ENCODE results near the gene DAAM2. TPM values are rescaled to one million over a fixed set of nuclear protein-coding genes. Genes with fewer than 3 reads are reported as not detected.

DAAM2 gene
- total and polyA plus RNA-seq, 9 donors = 25.8 to 39.9 (median 35.2) TPM

- DNase-seq = no peak
- H3K27me3 ChIP-seq (ENCODE audit: control insufficient read depth, insufficient read depth, low read length) = no peaks in the 10 kb centered on the region
- no peaks in the 10 kb centered on the region for H3K9me3 ChIP-seq (replicated peaks; ENCODE audit: control insufficient read depth, low read depth, low read length)
- WGBS (ENCODE audit: insufficient coverage) = no CpG with 5 or more reads among the region's 3 CpGs
- peaks cover 35% of the 10 kb centered on the region for H3K4me1 ChIP-seq (ENCODE audit: control insufficient read depth, insufficient read depth, low read length)
- no peak overlapping the region for H3K27ac ChIP-seq (ENCODE audit: low read length)
- peaks cover 11% of the 10 kb centered on the region for H3K36me3 ChIP-seq (ENCODE audit: control insufficient read depth, insufficient read depth, low read length)
- no peak overlapping the region for H3K4me3 ChIP-seq (ENCODE audit: low read length)
Measured at GRCh38 chr6:39815356-39815755, 23.2 kb downstream of the DAAM2 start.

GRCh38 chr6:39816747-39817146, 24.6 kb downstream of the DAAM2 start:
- H3K36me3 ChIP-seq (ENCODE audit: control insufficient read depth, insufficient read depth, low read length) = peaks cover 11% of the 10 kb centered on the region
- no peaks in the 10 kb centered on the region for H3K27me3 ChIP-seq (ENCODE audit: control insufficient read depth, insufficient read depth, low read length)
- DNase-seq = peak; percentile 66
- H3K27ac ChIP-seq (ENCODE audit: low read length) = no peak overlapping the region
- H3K4me3 ChIP-seq (ENCODE audit: low read length) = no peak overlapping the region
- no CpG with 5 or more reads among the region's 7 CpGs for WGBS (ENCODE audit: insufficient coverage)
- H3K9me3 ChIP-seq (replicated peaks; ENCODE audit: control insufficient read depth, low read depth, low read length) = no peaks in the 10 kb centered on the region
- H3K4me1 ChIP-seq (ENCODE audit: control insufficient read depth, insufficient read depth, low read length) = peaks cover 32% of the 10 kb centered on the region

GRCh38 chr6:39818695-39819094, 26.5 kb downstream of the DAAM2 start:
- Histone ChIP-seq H3K36me3 (ENCODE audit: control insufficient read depth, insufficient read depth, low read length) (peaks cover 11% of the 10 kb centered on the region), H3K9me3 (replicated peaks; ENCODE audit: control insufficient read depth, low read depth, low read length) (no peaks in the 10 kb centered on the region), H3K4me1 (ENCODE audit: control insufficient read depth, insufficient read depth, low read length) (peaks cover 31% of the 10 kb centered on the region), H3K27ac (ENCODE audit: low read length) (no peak overlapping the region), H3K27me3 (ENCODE audit: control insufficient read depth, insufficient read depth, low read length) (no peaks in the 10 kb centered on the region), H3K4me3 (ENCODE audit: low read length) (no peak overlapping the region)
- no peak for DNase-seq
- WGBS (ENCODE audit: insufficient coverage) = no CpG with 5 or more reads among the region's 2 CpGs

- Histone ChIP-seq H3K27ac (ENCODE audit: low read length) (no peak overlapping the region), H3K4me3 (ENCODE audit: low read length) (no peak overlapping the region), H3K27me3 (ENCODE audit: control insufficient read depth, insufficient read depth, low read length) (no peaks in the 10 kb centered on the region), H3K9me3 (replicated peaks; ENCODE audit: control insufficient read depth, low read depth, low read length) (no peaks in the 10 kb centered on the region), H3K36me3 (ENCODE audit: control insufficient read depth, insufficient read depth, low read length) (peaks cover 11% of the 10 kb centered on the region), H3K4me1 (ENCODE audit: control insufficient read depth, insufficient read depth, low read length) (peaks cover 35% of the 10 kb centered on the region)
- DNase-seq = no peak
- WGBS (ENCODE audit: insufficient coverage) = no CpG with 5 or more reads among the region's 1 CpG
Measured at GRCh38 chr6:39819228-39819627, 27.1 kb downstream of the DAAM2 start.

GRCh38 chr6:39819676-39820075, 27.5 kb downstream of the DAAM2 start:
- Histone ChIP-seq H3K4me3 (ENCODE audit: low read length) (no peak overlapping the region), H3K27ac (ENCODE audit: low read length) (no peak overlapping the region), H3K27me3 (ENCODE audit: control insufficient read depth, insufficient read depth, low read length) (no peaks in the 10 kb centered on the region), H3K4me1 (ENCODE audit: control insufficient read depth, insufficient read depth, low read length) (peaks cover 39% of the 10 kb centered on the region), H3K36me3 (ENCODE audit: control insufficient read depth, insufficient read depth, low read length) (peaks cover 8% of the 10 kb centered on the region), H3K9me3 (replicated peaks; ENCODE audit: control insufficient read depth, low read depth, low read length) (no peaks in the 10 kb centered on the region)
- DNase-seq = no peak
- 41% methylated on average over 2 of the region's 8 CpGs for WGBS (ENCODE audit: insufficient coverage)

- Histone ChIP-seq H3K4me3 (ENCODE audit: low read length) (no peak overlapping the region), H3K4me1 (ENCODE audit: control insufficient read depth, insufficient read depth, low read length) (peaks cover 48% of the 10 kb centered on the region), H3K36me3 (ENCODE audit: control insufficient read depth, insufficient read depth, low read length) (peaks cover under 1% of the 10 kb centered on the region), H3K27me3 (ENCODE audit: control insufficient read depth, insufficient read depth, low read length) (no peaks in the 10 kb centered on the region), H3K27ac (ENCODE audit: low read length) (peak overlapping the region; percentile 23), H3K9me3 (replicated peaks; ENCODE audit: control insufficient read depth, low read depth, low read length) (no peaks in the 10 kb centered on the region)
- no peak for DNase-seq
Measured at GRCh38 chr6:39820553-39820952, 28.4 kb downstream of the DAAM2 start.

GRCh38 chr6:39821046-39821740, 29.0 kb downstream of the DAAM2 start:
- Histone ChIP-seq H3K9me3 (replicated peaks; ENCODE audit: control insufficient read depth, low read depth, low read length) (no peaks in the 10 kb centered on the region), H3K27ac (ENCODE audit: low read length) (peak overlapping the region; percentile 76), H3K36me3 (ENCODE audit: control insufficient read depth, insufficient read depth, low read length) (no peaks in the 10 kb centered on the region), H3K4me1 (ENCODE audit: control insufficient read depth, insufficient read depth, low read length) (peaks cover 54% of the 10 kb centered on the region), H3K4me3 (ENCODE audit: low read length) (peak overlapping the region; percentile 4), H3K27me3 (ENCODE audit: control insufficient read depth, insufficient read depth, low read length) (no peaks in the 10 kb centered on the region)
- no CpG with 5 or more reads among the region's 5 CpGs for WGBS (ENCODE audit: insufficient coverage)
- no peak for DNase-seq

- Histone ChIP-seq H3K27ac (ENCODE audit: low read length) (peak overlapping the region; percentile 76), H3K36me3 (ENCODE audit: control insufficient read depth, insufficient read depth, low read length) (no peaks in the 10 kb centered on the region), H3K27me3 (ENCODE audit: control insufficient read depth, insufficient read depth, low read length) (no peaks in the 10 kb centered on the region), H3K4me3 (ENCODE audit: low read length) (peak overlapping the region; percentile 4), H3K9me3 (replicated peaks; ENCODE audit: control insufficient read depth, low read depth, low read length) (no peaks in the 10 kb centered on the region), H3K4me1 (ENCODE audit: control insufficient read depth, insufficient read depth, low read length) (peaks cover 55% of the 10 kb centered on the region)
- DNase-seq = peak; percentile 79
- 0% methylated on average over 4 of the region's 7 CpGs for WGBS (ENCODE audit: insufficient coverage)
Measured at GRCh38 chr6:39821742-39822532, 29.8 kb downstream of the DAAM2 start.

GRCh38 chr6:39822846-39823815, 31.0 kb downstream of the DAAM2 start:
- no peaks in the 10 kb centered on the region for H3K36me3 ChIP-seq (ENCODE audit: control insufficient read depth, insufficient read depth, low read length)
- no peak overlapping the region for H3K4me3 ChIP-seq (ENCODE audit: low read length)
- peak overlapping the region; percentile 75 for H3K27ac ChIP-seq (ENCODE audit: low read length)
- peak; percentile 77 for DNase-seq
- H3K9me3 ChIP-seq (replicated peaks; ENCODE audit: control insufficient read depth, low read depth, low read length) = no peaks in the 10 kb centered on the region
- H3K27me3 ChIP-seq (ENCODE audit: control insufficient read depth, insufficient read depth, low read length) = no peaks in the 10 kb centered on the region
- whole genome bisulfite sequencing (ENCODE audit: insufficient coverage) = 54% methylated on average over 5 of the region's 8 CpGs
- peaks cover 60% of the 10 kb centered on the region for H3K4me1 ChIP-seq (ENCODE audit: control insufficient read depth, insufficient read depth, low read length)
